ENCODE measurements around the gene RFESD.

DNA sequence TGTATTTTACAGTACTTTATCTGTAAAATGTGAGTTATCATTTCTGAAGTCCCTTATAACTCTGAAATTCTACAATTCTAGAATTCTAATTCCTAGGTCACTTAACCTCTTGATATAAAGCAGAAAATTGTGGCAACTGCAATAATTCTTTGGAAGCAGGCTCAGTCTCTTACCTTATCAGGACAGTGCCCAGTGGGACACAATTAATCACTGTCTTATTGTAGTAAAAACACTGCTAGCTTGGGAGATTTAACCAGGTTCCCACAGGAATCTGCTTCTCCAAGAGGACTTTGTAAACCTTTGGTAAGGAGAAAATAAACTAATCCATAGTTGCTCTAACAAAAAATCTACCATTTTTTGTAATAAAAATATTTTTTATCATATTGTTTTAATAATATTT lies 54.5 kb downstream of the RFESD start:
- TF ChIP-seq GATA2 (IDR thresholded peaks at IDR 0.05; ENCODE audit: low read depth, low read length) (peak; percentile 25; the same call in 1 of the 2 replicates), GATA3 (IDR thresholded peaks at IDR 0.05; ENCODE audit: low read depth, low read length) (no peak)
